Measurements from ENCODE around the gene CA10.

GRCh38 chr17:51769231-51769630 is 389.3 kb downstream of the CA10 start:
- TF ChIP-seq POLR2A (IDR thresholded peaks at IDR 0.05): no peak
- no peak for TF ChIP-seq CTCF (IDR thresholded peaks at IDR 0.05)
- no peak for TF ChIP-seq EP300 (IDR thresholded peaks at IDR 0.05)
- no peak for TF ChIP-seq POLR2AphosphoS5 (IDR thresholded peaks at IDR 0.05)

Data from gastroesophageal sphincter (tissue), 3 donors.